Testis (tissue), 3 donors: ENCODE measurements around the gene KCNJ1. TPM values are rescaled to one million over a fixed set of nuclear protein-coding genes. Genes with fewer than 3 reads are reported as not detected.

Experiments
- DNase-seq: peaks from one replicate; pipeline ENCODE4 v3.0.0-alpha.2; 2019
- H3K27ac ChIP-seq, 2 donors: fragments of 200-600 bp; sonication (generic); one replicate each; pipeline ENCODE4 v1.5.1; 2019
- H3K27me3 ChIP-seq: fragments of 200-600 bp; sonication (generic); one replicate; pipeline ENCODE4 v1.5.1; 2019
- H3K36me3 ChIP-seq: fragments of 200-600 bp; sonication (generic); one replicate; pipeline ENCODE4 v1.5.1; 2017; ENCODE audit warnings: low read depth; ENCODE audit errors: missing control alignments
- H3K4me1 ChIP-seq: fragments of 200-600 bp; sonication (generic); one replicate; pipeline ENCODE4 v1.5.1; 2019
- H3K4me3 ChIP-seq, 2 donors: fragments of 200-600 bp; sonication (generic); one replicate each; pipeline ENCODE4 v1.5.1; 2017 to 2019
- H3K9me3 ChIP-seq: fragments of 200-600 bp; sonication (generic); one replicate; pipeline ENCODE4 v1.5.1; 2017
- POLR2A ChIP-seq: fragments of 450-650 bp; IDR thresholded peaks from one replicate; pipeline ENCODE4 v1.6.1; 2017; ENCODE audit warnings: antibody characterized with exemption, mild to moderate bottlenecking, moderate library complexity
- WGBS, 2 donors: methylation state at CpG; one replicate each; pipeline ENCODE4 v1.1.5; 2018; 5-methylcytosine and 5-hydroxymethylcytosine counted together
- intact Hi-C: fragments of 100-400 bp; cut with DNase I; formaldehyde crosslinking; loops from one replicate; pipeline ENCODE4 v1.15.1; 2023; ENCODE audit warnings: low total_unique reads
- polyA plus RNA-seq: library from polyadenylated mRNA; stranded (reverse); fragments of 350-450 nt; fragmentation: Illumina TruSeq; extraction: RNeasy Lipid Tissue Mini Kit (QIAGEN cat#74804); gene quantifications from one replicate; pipeline ENCODE4 v1.2.3, GENCODE V29; 2014; ENCODE audit warnings: low read depth, low replicate concordance; ENCODE audit not compliant: insufficient read depth
- total RNA-seq, 2 donors: library from RNA; depleted of rRNA; stranded (reverse); fragments of >200 nt; gene quantifications; one replicate each; pipeline ENCODE4 v1.2.3, GENCODE V29; 2016
- TF ChIP-seq, protein P1 (sequence below), 3 experiments: fragments of 450-650 bp in 2 of 3; fragments of 200-600 bp in 1 of 3; sonication (generic) in 1 of 3; IDR thresholded peaks; one replicate each; pipeline ENCODE4 v1.5.1; 2016 to 2019; ENCODE audit warnings: antibody characterized with exemption in 3 of 3, mild to moderate bottlenecking in 2 of 3, moderate library complexity in 1 of 3

The KCNJ1 gene
- total and polyA plus RNA-seq, 3 donors from 2014 or later = 0.12 to 0.24 (median 0.16) TPM

GRCh38 chr11:128906185-128907050 lies 39.3 kb upstream of the KCNJ1 start:
- Histone ChIP-seq H3K27ac (no peak overlapping the region), H3K27me3 (no peaks in the 10 kb centered on the region), H3K9me3 (no peaks in the 10 kb centered on the region), H3K4me1 (peaks cover 7% of the 10 kb centered on the region), H3K36me3 (no peaks in the 10 kb centered on the region), H3K4me3 (peak overlapping the region in 1 of 2 donors; percentile 67)
- TF ChIP-seq, protein P1, sequence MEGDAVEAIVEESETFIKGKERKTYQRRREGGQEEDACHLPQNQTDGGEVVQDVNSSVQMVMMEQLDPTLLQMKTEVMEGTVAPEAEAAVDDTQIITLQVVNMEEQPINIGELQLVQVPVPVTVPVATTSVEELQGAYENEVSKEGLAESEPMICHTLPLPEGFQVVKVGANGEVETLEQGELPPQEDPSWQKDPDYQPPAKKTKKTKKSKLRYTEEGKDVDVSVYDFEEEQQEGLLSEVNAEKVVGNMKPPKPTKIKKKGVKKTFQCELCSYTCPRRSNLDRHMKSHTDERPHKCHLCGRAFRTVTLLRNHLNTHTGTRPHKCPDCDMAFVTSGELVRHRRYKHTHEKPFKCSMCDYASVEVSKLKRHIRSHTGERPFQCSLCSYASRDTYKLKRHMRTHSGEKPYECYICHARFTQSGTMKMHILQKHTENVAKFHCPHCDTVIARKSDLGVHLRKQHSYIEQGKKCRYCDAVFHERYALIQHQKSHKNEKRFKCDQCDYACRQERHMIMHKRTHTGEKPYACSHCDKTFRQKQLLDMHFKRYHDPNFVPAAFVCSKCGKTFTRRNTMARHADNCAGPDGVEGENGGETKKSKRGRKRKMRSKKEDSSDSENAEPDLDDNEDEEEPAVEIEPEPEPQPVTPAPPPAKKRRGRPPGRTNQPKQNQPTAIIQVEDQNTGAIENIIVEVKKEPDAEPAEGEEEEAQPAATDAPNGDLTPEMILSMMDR (IDR thresholded peaks at IDR 0.05) = no peak
- no peak for TF ChIP-seq POLR2A
- intact Hi-C loops = no loop called here
- 79 to 81% methylated on average over 8 of the region's 8 CpGs for WGBS, 2 donors
- no peak for DNase-seq

DNA sequence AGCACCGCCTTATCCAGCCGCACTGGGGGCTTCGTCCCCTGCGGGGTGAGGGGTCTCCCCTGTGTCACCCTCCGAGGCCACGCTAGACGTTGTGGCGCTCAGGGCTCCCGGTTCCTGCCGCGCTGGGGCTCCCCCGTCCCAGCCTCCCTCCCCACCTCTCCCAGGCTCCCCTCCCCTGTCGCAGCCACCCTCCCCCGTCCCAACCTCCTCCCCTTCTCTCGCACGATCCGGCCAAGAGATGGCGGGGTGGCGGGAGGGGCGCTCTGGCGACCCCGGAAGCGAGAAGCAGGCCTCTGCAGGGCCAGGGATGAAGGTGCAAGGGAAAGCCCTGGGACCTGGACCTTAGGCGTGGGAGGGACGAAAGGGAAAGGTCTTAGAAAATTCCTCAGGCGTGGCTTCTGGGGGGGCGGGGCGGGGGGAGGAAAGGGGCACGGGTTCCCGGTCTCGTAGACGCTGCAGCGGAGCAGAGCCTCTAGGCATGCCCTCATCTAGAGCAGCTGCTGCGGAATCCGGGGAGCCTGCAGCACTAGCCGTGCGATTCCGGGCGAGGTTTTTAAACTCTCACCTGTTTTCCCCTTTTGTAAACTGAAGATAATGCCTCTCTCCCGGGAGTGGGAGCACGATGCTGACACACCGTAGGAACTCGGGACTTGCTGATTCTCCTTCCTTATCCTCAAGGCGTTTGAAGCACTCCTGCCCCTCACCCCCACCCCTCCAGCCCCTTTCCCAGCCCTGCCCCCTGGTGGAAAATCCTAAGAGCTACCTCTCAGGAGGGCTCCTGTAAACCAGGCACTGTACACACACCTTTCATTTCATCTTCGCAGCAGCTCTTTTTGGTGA lies 38.5 kb upstream of the KCNJ1 start:
- Histone ChIP-seq H3K36me3 (no peaks in the 10 kb centered on the region), H3K4me3 (peak overlapping the region; percentile 46 to 67), H3K27me3 (no peaks in the 10 kb centered on the region), H3K9me3 (no peaks in the 10 kb centered on the region), H3K27ac (no peak overlapping the region), H3K4me1 (peaks cover 7% of the 10 kb centered on the region)
- no peak for DNase-seq
- no peak for TF ChIP-seq POLR2A
- TF ChIP-seq, protein P1 (IDR thresholded peaks at IDR 0.05) = peak in 1 of 3 experiments; percentile 34
- 2 to 3% methylated on average over 22 to 32 of the region's 45 CpGs for WGBS, 2 donors
- intact Hi-C loops = no loop called here

- intact Hi-C loops = no loop called here
Observed at GRCh38 chr11:128904656-128905344, 37.7 kb upstream of the KCNJ1 start.

DNA sequence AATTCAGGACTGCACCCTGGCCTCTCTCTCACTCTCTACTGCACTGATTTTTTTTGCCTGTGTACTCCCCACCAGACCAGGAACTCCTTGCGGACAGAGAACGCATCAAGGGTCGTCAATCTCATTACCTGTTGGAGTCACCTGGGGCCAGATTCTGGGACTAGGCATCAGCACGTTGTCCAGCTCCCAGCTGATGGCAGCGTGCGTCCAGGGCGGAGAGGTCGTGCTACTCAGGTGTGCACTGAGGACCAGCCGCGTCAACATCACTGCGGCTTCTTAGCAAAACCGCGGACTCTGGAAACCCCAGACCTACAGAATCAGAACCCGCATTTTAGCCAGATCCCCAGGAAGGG lies 37.2 kb upstream of the KCNJ1 start:
- DNase-seq = no peak
- TF ChIP-seq POLR2A = no peak
- TF ChIP-seq, protein P1 (IDR thresholded peaks at IDR 0.05) = no peak
- H3K9me3 ChIP-seq = no peaks in the 10 kb centered on the region
- H3K4me1 ChIP-seq = peaks cover 7% of the 10 kb centered on the region
- H3K4me3 ChIP-seq = no peak overlapping the region
- intact Hi-C loops = no loop called here
- 55 to 72% methylated on average over 11 to 14 of the region's 14 CpGs for WGBS, 2 donors
- no peaks in the 10 kb centered on the region for H3K27me3 ChIP-seq
- no peaks in the 10 kb centered on the region for H3K36me3 ChIP-seq
- H3K27ac ChIP-seq = no peak overlapping the region

More at GRCh38 chr11:128904656-128905344, 37.7 kb upstream of the KCNJ1 start:
- 14 to 17% methylated on average over 15 to 21 of the region's 25 CpGs for WGBS, 2 donors
- no peaks in the 10 kb centered on the region for H3K9me3 ChIP-seq
- peak overlapping the region; percentile 46 to 67 for H3K4me3 ChIP-seq
- no peak for DNase-seq
- H3K36me3 ChIP-seq = no peaks in the 10 kb centered on the region
- TF ChIP-seq, protein P1 (IDR thresholded peaks at IDR 0.05) = no peak
- no peak for TF ChIP-seq POLR2A
- H3K27me3 ChIP-seq = no peaks in the 10 kb centered on the region
- H3K27ac ChIP-seq = no peak overlapping the region
- H3K4me1 ChIP-seq = peaks cover 7% of the 10 kb centered on the region
